CD4-positive, alpha-beta T cell (primary cell): Measurements from ENCODE around the gene CAPS2. TPM values are rescaled to one million over a fixed set of nuclear protein-coding genes. Genes with fewer than 3 reads are reported as not detected.

Experiments used
- ATAC-seq: fragments of 200-7000 bp; cut with Tn5 transposase; one replicate; pipeline ENCODE4 v1.10.0; 2022; ENCODE audit warnings: mild to moderate bottlenecking; ENCODE audit not compliant: poor library complexity
- CTCF ChIA-PET: fragments of 350-600 bp; sonication (Branson Sonifier 250); formaldehyde crosslinking; loops from one replicate; lab custom pipeline; 2021; ENCODE audit warnings: antibody characterized with exemption, inconsistent platforms; lab: Charles Lee
- POLR2A ChIA-PET: fragments of 350-600 bp; sonication (Branson Sonifier 250); formaldehyde crosslinking; loops from one replicate; lab custom pipeline; 2021; ENCODE audit warnings: antibody characterized with exemption, inconsistent platforms; lab: Charles Lee
- DNase-seq, 14 experiments: peaks; one replicate each; pipeline ENCODE4 v3.0.0-alpha.2; 2013 to 2020; ENCODE audit warnings: mixed read lengths in 2 of 14
- H3K27ac ChIP-seq, 2 donors: one replicate each; pipeline versions ENCODE4 v1.5.1 to v1.7.0; 2013; ENCODE audit warnings: low read length in 2 of 2, low read depth in 1 of 2, mild to moderate bottlenecking in 1 of 2
- H3K27me3 ChIP-seq, 2 experiments: 1 replicate in 1 of 2; 2 replicates in 1 of 2; pipeline versions ENCODE4 v1.6.1 to v1.7.0; 2013; ENCODE audit warnings: low read length in 2 of 2, control low read depth in 1 of 2, mild to moderate bottlenecking in 1 of 2, moderate library complexity in 1 of 2; ENCODE audit not compliant: insufficient read depth in 2 of 2, control insufficient read depth in 1 of 2
- H3K36me3 ChIP-seq: one replicate; pipeline ENCODE4 v1.6.1; 2013; ENCODE audit warnings: low read length, control low read depth; ENCODE audit not compliant: insufficient read depth
- H3K4me1 ChIP-seq: one replicate; pipeline ENCODE4 v1.6.1; 2013; ENCODE audit warnings: low read length, control low read depth; ENCODE audit not compliant: insufficient read depth
- H3K4me3 ChIP-seq: one replicate; pipeline ENCODE4 v1.5.1; 2013; ENCODE audit warnings: mild to moderate bottlenecking, low read length, moderate library complexity
- H3K9me3 ChIP-seq, 2 experiments: 1 replicate in 1 of 2; 2 replicates in 1 of 2; pipeline versions ENCODE4 v1.6.1 to v1.7.0; 2013; ENCODE audit warnings: low read length in 2 of 2, mild to moderate bottlenecking in 2 of 2, control low read depth in 1 of 2, moderate library complexity in 1 of 2; ENCODE audit not compliant: control insufficient read depth in 1 of 2, insufficient read depth in 1 of 2
- H3K27ac Mint-ChIP-seq: one replicate; pipeline ENCODE4 v1.8.0; 2020; ENCODE audit warnings: mixed read lengths
- H3K27me3 Mint-ChIP-seq: one replicate; pipeline ENCODE4 v1.8.0; 2021; ENCODE audit warnings: mixed read lengths
- H3K36me3 Mint-ChIP-seq: one replicate; pipeline ENCODE4 v1.8.0; 2021; ENCODE audit warnings: low read depth, mixed read lengths
- H3K4me1 Mint-ChIP-seq: one replicate; pipeline ENCODE4 v1.8.0; 2021; ENCODE audit warnings: low read depth, mixed read lengths
- H3K4me3 Mint-ChIP-seq: one replicate; pipeline ENCODE4 v1.8.0; 2020; ENCODE audit warnings: mild to moderate bottlenecking, mixed read lengths
- H3K9me3 Mint-ChIP-seq: one replicate; pipeline ENCODE4 v1.8.0; 2020; ENCODE audit warnings: mixed read lengths
- intact Hi-C, 2 experiments: fragments of 100-400 bp; cut with DNase I in 1 of 2; cut with micrococcal nuclease in 1 of 2; formaldehyde crosslinking; loops; one replicate each; pipeline versions ENCODE4 v1.15.1 to v1.9.0; 2023 to 2025; cut with DNase I, micrococcal nuclease
- total RNA-seq, 174 experiments: library from RNA in 2 of 174; stranded (reverse) in 2 of 174; gene quantifications; one replicate each; pipeline ENCODE4 v1.2.3 and lab custom pipeline; 2021 to 2026
- TF ChIP-seq, protein P1 (sequence below): fragments of 200-600 bp; IDR thresholded peaks from one replicate; pipeline ENCODE4 v1.8.0; 2022; ENCODE audit warnings: antibody characterized with exemption, mild to moderate bottlenecking

Gene CAPS2
- total RNA-seq, 2 experiments from 2014 or later = 1.3 to 1.9 TPM

- peaks cover 1% of the 10 kb centered on the region for H3K9me3 Mint-ChIP-seq
- H3K27me3 ChIP-seq = no peaks in the 10 kb centered on the region
- no peaks in the 10 kb centered on the region for H3K4me1 ChIP-seq
- no peak overlapping the region for H3K4me3 ChIP-seq
- H3K27ac ChIP-seq = no peak overlapping the region
- H3K4me1 Mint-ChIP-seq = no peaks in the 10 kb centered on the region
- intact Hi-C loops = no loop called here
- no peak for ATAC-seq
- DNase-seq = no peak
- ChIA-PET CTCF (no interaction called here), POLR2A (no interaction called here)
- no peaks in the 10 kb centered on the region for H3K36me3 Mint-ChIP-seq
- no peaks in the 10 kb centered on the region for H3K36me3 ChIP-seq
- peaks cover 0 to 4% of the 10 kb centered on the region in 2 experiments for H3K9me3 ChIP-seq
- no peak overlapping the region for H3K4me3 Mint-ChIP-seq
- peaks cover 5% of the 10 kb centered on the region for H3K27me3 Mint-ChIP-seq
- TF ChIP-seq, protein P1, sequence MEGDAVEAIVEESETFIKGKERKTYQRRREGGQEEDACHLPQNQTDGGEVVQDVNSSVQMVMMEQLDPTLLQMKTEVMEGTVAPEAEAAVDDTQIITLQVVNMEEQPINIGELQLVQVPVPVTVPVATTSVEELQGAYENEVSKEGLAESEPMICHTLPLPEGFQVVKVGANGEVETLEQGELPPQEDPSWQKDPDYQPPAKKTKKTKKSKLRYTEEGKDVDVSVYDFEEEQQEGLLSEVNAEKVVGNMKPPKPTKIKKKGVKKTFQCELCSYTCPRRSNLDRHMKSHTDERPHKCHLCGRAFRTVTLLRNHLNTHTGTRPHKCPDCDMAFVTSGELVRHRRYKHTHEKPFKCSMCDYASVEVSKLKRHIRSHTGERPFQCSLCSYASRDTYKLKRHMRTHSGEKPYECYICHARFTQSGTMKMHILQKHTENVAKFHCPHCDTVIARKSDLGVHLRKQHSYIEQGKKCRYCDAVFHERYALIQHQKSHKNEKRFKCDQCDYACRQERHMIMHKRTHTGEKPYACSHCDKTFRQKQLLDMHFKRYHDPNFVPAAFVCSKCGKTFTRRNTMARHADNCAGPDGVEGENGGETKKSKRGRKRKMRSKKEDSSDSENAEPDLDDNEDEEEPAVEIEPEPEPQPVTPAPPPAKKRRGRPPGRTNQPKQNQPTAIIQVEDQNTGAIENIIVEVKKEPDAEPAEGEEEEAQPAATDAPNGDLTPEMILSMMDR = no peak
- no peak overlapping the region for H3K27ac Mint-ChIP-seq
These were observed 103.0 kb downstream of the CAPS2 start for GRCh38 chr12:75227132-75227531.

Other genes with a start within 250 kb of the CAPS2 start
- gene KCNC2, start 120.5 kb downstream of the CAPS2 start, total RNA-seq = not detected
- not detected for gene GLIPR1L1, start 4.3 kb upstream of the CAPS2 start, total RNA-seq
- gene GLIPR1L2, start 60.8 kb upstream of the CAPS2 start, total RNA-seq = under 1 TPM; 0.44 to 0.56 TPM
- 10 to 100 TPM; 41.3 to 47.7 TPM for gene GLIPR1, start 150.4 kb upstream of the CAPS2 start, total RNA-seq
- gene KRR1, start 181.3 kb upstream of the CAPS2 start, total RNA-seq = 100 to 1,000 TPM; 144 to 148 TPM